Measurements from ENCODE around the gene ARID5B. TPM values are rescaled to one million over a fixed set of nuclear protein-coding genes. Genes with fewer than 3 reads are reported as not detected.
A peak's percentile ranks its signal among the peaks of the same experiment; 100 is the strongest.

The ARID5B gene
- total RNA-seq, 2 donors from 2014 or later: 67.9 to 90.1 TPM

DNA sequence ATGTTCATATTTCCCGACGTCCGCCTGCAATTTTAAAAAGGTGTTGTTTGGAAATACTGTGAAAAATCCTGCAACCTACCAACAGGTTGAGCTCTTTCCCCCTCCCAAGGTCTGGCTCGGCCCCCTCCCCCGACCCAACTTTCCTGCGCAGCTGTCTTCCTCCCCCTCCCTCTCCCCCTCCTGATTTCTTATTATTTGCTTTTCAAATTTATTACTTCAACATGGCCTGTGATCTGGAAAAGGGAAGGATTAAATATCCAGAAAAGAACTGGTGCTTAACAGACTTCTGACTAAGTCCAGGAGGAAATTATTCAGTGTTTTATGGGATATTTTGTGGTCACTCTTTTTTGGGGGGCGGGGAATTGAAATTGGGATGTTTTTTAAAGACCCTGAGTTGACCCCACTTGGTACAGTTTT is 2.4 kb downstream of the ARID5B start:
- Histone ChIP-seq H3K36me3 (no peaks in the 10 kb centered on the region), H3K27ac (peak overlapping the region; percentile 98), H3K4me1 (replicated peaks) (no peaks in the 10 kb centered on the region), H3K9me3 (no peaks in the 10 kb centered on the region), H3K4me3 (peak overlapping the region; percentile 58 to 85), H3K27me3 (replicated peaks; ENCODE audit: insufficient read depth) (no peaks in the 10 kb centered on the region)
- no peak for DNase-seq (ENCODE audit: low spot score)
- TF ChIP-seq, protein P1, sequence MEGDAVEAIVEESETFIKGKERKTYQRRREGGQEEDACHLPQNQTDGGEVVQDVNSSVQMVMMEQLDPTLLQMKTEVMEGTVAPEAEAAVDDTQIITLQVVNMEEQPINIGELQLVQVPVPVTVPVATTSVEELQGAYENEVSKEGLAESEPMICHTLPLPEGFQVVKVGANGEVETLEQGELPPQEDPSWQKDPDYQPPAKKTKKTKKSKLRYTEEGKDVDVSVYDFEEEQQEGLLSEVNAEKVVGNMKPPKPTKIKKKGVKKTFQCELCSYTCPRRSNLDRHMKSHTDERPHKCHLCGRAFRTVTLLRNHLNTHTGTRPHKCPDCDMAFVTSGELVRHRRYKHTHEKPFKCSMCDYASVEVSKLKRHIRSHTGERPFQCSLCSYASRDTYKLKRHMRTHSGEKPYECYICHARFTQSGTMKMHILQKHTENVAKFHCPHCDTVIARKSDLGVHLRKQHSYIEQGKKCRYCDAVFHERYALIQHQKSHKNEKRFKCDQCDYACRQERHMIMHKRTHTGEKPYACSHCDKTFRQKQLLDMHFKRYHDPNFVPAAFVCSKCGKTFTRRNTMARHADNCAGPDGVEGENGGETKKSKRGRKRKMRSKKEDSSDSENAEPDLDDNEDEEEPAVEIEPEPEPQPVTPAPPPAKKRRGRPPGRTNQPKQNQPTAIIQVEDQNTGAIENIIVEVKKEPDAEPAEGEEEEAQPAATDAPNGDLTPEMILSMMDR (IDR thresholded peaks at IDR 0.05): no peak
- no peak for TF ChIP-seq POLR2A (IDR thresholded peaks at IDR 0.05)
- TF ChIP-seq POLR2AphosphoS5 (IDR thresholded peaks at IDR 0.05): no peak
- intact Hi-C loops (cut with DNase I): loop anchor here (5.0 to 10.0 kb wide), 5 partner anchors 38 to 1089 kb away; partner anchors contain the start of gene CABCOCO1
- WGBS: 3% methylated on average over 7 of the region's 7 CpGs

DNA sequence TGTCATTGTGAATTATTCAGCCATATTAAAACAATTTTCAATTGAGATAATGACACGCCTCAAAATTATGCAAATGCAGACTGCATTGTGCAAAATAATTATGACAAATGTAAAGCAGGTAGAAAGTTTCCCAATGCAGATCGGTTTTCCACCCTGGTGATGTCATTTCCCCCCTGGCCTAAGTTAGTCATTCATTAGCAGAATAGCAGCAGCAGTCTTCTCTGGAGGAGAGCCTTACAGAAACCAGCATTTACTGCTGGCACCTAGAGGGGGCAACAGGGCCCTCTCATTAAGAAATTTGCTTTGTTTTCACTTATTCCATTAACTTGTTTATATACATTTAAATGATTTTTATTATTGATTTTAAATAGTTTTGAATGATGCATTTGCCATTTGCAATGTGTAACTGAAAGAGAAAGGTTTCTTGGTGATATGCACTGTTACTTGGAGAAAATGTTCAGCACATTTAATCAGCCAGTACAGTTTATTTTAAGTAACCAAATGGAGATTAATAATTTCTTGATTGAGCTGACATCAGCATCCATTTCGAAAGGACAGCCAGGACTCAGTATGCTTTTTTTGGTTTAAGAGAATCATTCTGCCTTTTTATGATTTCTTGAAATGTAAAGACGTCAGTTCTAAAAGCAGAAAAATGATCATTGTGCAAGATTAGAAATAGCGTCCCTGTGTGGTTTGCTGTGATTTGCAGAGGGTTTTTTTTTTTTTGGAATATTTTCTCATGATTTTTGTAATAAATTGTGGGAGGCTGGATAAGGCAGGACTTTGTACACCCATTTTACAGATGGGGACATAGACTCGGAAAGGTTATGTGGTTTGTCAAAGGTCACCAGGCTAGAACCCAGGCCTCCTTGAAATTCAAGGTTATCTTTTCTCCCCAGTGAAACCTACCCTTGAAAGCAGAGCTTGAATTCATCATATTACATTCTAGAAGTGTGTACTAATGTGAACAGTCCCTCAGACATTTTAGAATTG is 3.5 kb downstream of the ARID5B start:
- TF ChIP-seq POLR2AphosphoS5 (IDR thresholded peaks at IDR 0.05): peak; percentile 27
- TF ChIP-seq, protein P1 (IDR thresholded peaks at IDR 0.05): no peak
- no peaks in the 10 kb centered on the region for H3K27me3 ChIP-seq (replicated peaks; ENCODE audit: insufficient read depth)
- H3K36me3 ChIP-seq: no peaks in the 10 kb centered on the region
- H3K4me1 ChIP-seq (replicated peaks): no peaks in the 10 kb centered on the region
- DNase-seq (ENCODE audit: low spot score): no peak
- peak overlapping the region; percentile 58 to 85 for H3K4me3 ChIP-seq
- H3K9me3 ChIP-seq: no peaks in the 10 kb centered on the region
- H3K27ac ChIP-seq: peak overlapping the region; percentile 98
- intact Hi-C loops (cut with DNase I): loop anchor here (5.0 to 10.0 kb wide), 5 partner anchors 37 to 1090 kb away; partner anchors contain the start of gene CABCOCO1
- 27% methylated on average over 6 of the region's 6 CpGs for WGBS

DNA sequence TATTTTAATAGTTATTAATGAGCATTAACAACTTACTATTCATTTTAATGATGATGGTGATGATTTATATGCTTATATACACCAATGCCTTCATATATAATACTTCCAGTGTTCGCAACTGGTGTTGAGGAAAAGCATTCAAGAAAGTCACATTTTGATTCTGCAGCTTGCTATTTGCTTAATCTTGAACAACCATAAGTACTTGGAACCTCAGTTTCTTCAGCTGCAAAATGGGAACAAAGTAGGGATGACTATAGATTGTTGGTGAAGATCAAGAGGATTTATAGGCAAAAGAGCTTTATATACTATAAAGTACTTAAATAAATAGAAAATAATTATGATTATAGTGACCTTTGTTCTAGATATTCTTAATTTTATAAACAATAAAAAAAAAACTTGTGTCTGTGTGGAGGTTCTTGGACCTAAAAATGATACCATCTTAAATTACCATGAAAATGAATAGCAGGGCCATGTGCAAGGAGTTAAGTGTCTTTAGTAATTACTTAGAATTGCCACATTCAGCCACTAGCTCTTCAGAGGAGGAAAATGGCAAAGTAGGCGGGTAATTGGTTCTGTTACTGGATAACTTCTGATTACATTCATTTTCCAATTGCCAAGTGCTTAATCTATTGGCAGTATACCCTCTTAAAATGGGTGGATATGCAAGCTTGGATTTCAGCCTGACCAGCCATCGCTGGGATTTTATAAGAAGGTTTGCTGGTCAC is 4.5 kb downstream of the ARID5B start:
- intact Hi-C loops (cut with DNase I): loop anchor here (10.0 kb wide), 2 partner anchors 241 to 1091 kb away; partner anchors contain the start of gene CABCOCO1
- H3K4me3 ChIP-seq: no peak overlapping the region
- TF ChIP-seq POLR2A (IDR thresholded peaks at IDR 0.05) (no peak), POLR2AphosphoS5 (IDR thresholded peaks at IDR 0.05) (no peak)
- TF ChIP-seq, protein P1 (IDR thresholded peaks at IDR 0.05): no peak
- no peak for DNase-seq (ENCODE audit: low spot score)
- no peaks in the 10 kb centered on the region for H3K9me3 ChIP-seq
- H3K27ac ChIP-seq: peak overlapping the region in 1 of 2 donors; percentile 98
- H3K27me3 ChIP-seq (replicated peaks; ENCODE audit: insufficient read depth): no peaks in the 10 kb centered on the region
- H3K4me1 ChIP-seq (replicated peaks): no peaks in the 10 kb centered on the region
- WGBS: 91% methylated on average over 3 of the region's 3 CpGs
- no peaks in the 10 kb centered on the region for H3K36me3 ChIP-seq

DNA sequence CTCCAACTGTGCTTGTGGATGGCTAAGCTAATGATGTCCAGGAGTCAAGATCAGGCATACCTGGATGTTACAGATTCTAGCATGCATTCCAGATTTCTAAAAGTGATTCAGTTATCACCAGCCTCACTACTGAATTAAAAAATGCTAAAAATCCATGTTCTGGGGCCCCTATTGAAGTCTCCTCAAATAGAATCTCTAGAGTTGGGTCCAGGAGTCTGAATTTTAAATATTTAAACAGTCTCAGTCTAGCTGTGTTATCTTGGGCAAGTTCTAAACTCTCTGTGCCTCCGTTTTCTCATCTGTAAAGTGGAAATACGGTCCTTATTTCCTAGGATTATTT is 5.0 kb downstream of the ARID5B start:
- no peak for TF ChIP-seq POLR2A (IDR thresholded peaks at IDR 0.05)
- TF ChIP-seq POLR2AphosphoS5 (IDR thresholded peaks at IDR 0.05): no peak
- TF ChIP-seq, protein P1 (IDR thresholded peaks at IDR 0.05): no peak
- intact Hi-C loops (cut with DNase I): loop anchor here (10.0 kb wide), 2 partner anchors 242 to 1092 kb away; partner anchors contain the start of gene CABCOCO1
- 94% methylated on average over 2 of the region's 2 CpGs for WGBS

More for the DNA sequence above, 5.0 kb downstream of the ARID5B start:
- no peaks in the 10 kb centered on the region for H3K9me3 ChIP-seq
- H3K36me3 ChIP-seq: no peaks in the 10 kb centered on the region
- DNase-seq (ENCODE audit: low spot score): no peak
- no peaks in the 10 kb centered on the region for H3K4me1 ChIP-seq (replicated peaks)
- H3K27me3 ChIP-seq (replicated peaks; ENCODE audit: insufficient read depth): no peaks in the 10 kb centered on the region
- H3K27ac ChIP-seq: peak overlapping the region; percentile 5 to 98
- H3K4me3 ChIP-seq: no peak overlapping the region

All from prostate gland (tissue), 2 donors.